Mesenchymal stem cell (in vitro differentiated cells and primary cell): ENCODE measurements around the gene PEF1.

ENCODE experiments used
- DNase-seq: peaks from one replicate; pipeline ENCODE4 v3.0.0-alpha.2; 2013
- H2AFZ ChIP-seq: one replicate; pipeline ENCODE4 v1.6.1; 2013; ENCODE audit warnings: low read depth, mild to moderate bottlenecking, control low read depth, inconsistent platforms, low read length, moderate library complexity
- H2AK5ac ChIP-seq: 2 replicates; pipeline ENCODE4 v1.6.1; 2013; ENCODE audit warnings: low read length, moderate library complexity, mild to moderate bottlenecking, inconsistent platforms; ENCODE audit not compliant: severe bottlenecking
- H2BK120ac ChIP-seq: one replicate; pipeline ENCODE4 v1.6.1; 2013; ENCODE audit warnings: low read depth, mild to moderate bottlenecking, inconsistent platforms, low read length, moderate library complexity
- H2BK12ac ChIP-seq, 2 experiments: one replicate each; pipeline ENCODE4 v1.6.1; 2013; ENCODE audit warnings: inconsistent platforms in 2 of 2, low read length in 2 of 2, mild to moderate bottlenecking in 2 of 2, moderate library complexity in 2 of 2, control low read depth in 1 of 2
- H2BK15ac ChIP-seq: one replicate; pipeline ENCODE4 v1.6.1; 2013; ENCODE audit warnings: mild to moderate bottlenecking, low read depth, inconsistent platforms; ENCODE audit not compliant: poor library complexity, severe bottlenecking
- H2BK5ac ChIP-seq: 2 replicates; pipeline ENCODE4 v1.6.1; 2013; ENCODE audit warnings: low read depth, mild to moderate bottlenecking, low read length, control low read depth, inconsistent platforms; ENCODE audit not compliant: poor library complexity, severe bottlenecking
- H3K14ac ChIP-seq, 2 experiments: one replicate each; pipeline ENCODE4 v1.6.1; 2013; ENCODE audit warnings: inconsistent platforms in 2 of 2, low read length in 2 of 2, control low read depth in 1 of 2, mild to moderate bottlenecking in 1 of 2, moderate library complexity in 1 of 2
- H3K18ac ChIP-seq, 2 experiments: one replicate each; pipeline ENCODE4 v1.6.1; 2013; ENCODE audit warnings: inconsistent platforms in 2 of 2, low read length in 2 of 2, control low read depth in 1 of 2, low read depth in 1 of 2, mild to moderate bottlenecking in 1 of 2
- H3K23ac ChIP-seq, 2 experiments: one replicate each; pipeline ENCODE4 v1.6.1; 2013; ENCODE audit warnings: inconsistent platforms in 2 of 2, low read length in 2 of 2, mild to moderate bottlenecking in 2 of 2, moderate library complexity in 2 of 2, control low read depth in 1 of 2
- H3K27ac ChIP-seq: 2 replicates; pipeline ENCODE4 v1.5.1; 2013; ENCODE audit warnings: mild to moderate bottlenecking, moderate library complexity, low read length, control low read depth, inconsistent platforms; ENCODE audit not compliant: poor library complexity, severe bottlenecking
- H3K27me3 ChIP-seq, 2 experiments: 2 replicates each; pipeline versions ENCODE4 v1.6.1 to v1.7.0; 2013; ENCODE audit warnings: low read length in 2 of 2, mild to moderate bottlenecking in 2 of 2, moderate library complexity in 2 of 2, control low read depth in 1 of 2, inconsistent platforms in 1 of 2; ENCODE audit not compliant: control insufficient read depth in 1 of 2, insufficient read depth in 1 of 2
- H3K36me3 ChIP-seq, 2 experiments: 2 replicates each; pipeline versions ENCODE4 v1.6.1 to v1.7.0; 2013; ENCODE audit warnings: low read length in 2 of 2, control low read depth in 1 of 2, inconsistent platforms in 1 of 2, low read depth in 1 of 2, mild to moderate bottlenecking in 1 of 2; ENCODE audit not compliant: insufficient read depth in 2 of 2, control insufficient read depth in 1 of 2
- H3K4ac ChIP-seq, 2 experiments: one replicate each; pipeline ENCODE4 v1.6.1; 2013; ENCODE audit warnings: inconsistent platforms in 2 of 2, low read length in 2 of 2, mild to moderate bottlenecking in 2 of 2, moderate library complexity in 2 of 2, control low read depth in 1 of 2, low read depth in 1 of 2
- H3K4me1 ChIP-seq: 2 replicates; pipeline ENCODE4 v1.6.1; 2013; ENCODE audit warnings: low read depth, low read length, control low read depth; ENCODE audit not compliant: control insufficient read depth, insufficient read depth
- H3K4me2 ChIP-seq: 2 replicates; pipeline ENCODE4 v1.6.1; 2013; ENCODE audit warnings: low read length, mild to moderate bottlenecking, inconsistent platforms; ENCODE audit not compliant: poor library complexity, severe bottlenecking
- H3K4me3 ChIP-seq, 2 experiments: 2 replicates each; pipeline versions ENCODE4 v1.5.1 to v1.7.0; 2013; ENCODE audit warnings: low read length in 2 of 2, mild to moderate bottlenecking in 2 of 2, control low read depth in 1 of 2, low read depth in 1 of 2; ENCODE audit not compliant: insufficient read depth in 1 of 2
- H3K79me1 ChIP-seq: replicated peaks from 2 replicates; pipeline ENCODE4 v1.6.1; 2013; ENCODE audit warnings: mild to moderate bottlenecking, control low read depth, low read length, inconsistent platforms; ENCODE audit not compliant: poor library complexity, severe bottlenecking
- H3K9ac ChIP-seq: 2 replicates; pipeline ENCODE4 v1.7.0; 2013; ENCODE audit warnings: mild to moderate bottlenecking, low read length, moderate library complexity
- H3K9me3 ChIP-seq: 2 replicates; pipeline ENCODE4 v1.7.0; 2013; ENCODE audit warnings: mild to moderate bottlenecking, low read length; ENCODE audit not compliant: control insufficient read depth
- H4K8ac ChIP-seq: one replicate; pipeline ENCODE4 v1.6.1; 2013; ENCODE audit warnings: inconsistent platforms, mild to moderate bottlenecking, low read length, moderate library complexity
- H4K91ac ChIP-seq: one replicate; pipeline ENCODE4 v1.6.1; 2013; ENCODE audit warnings: mild to moderate bottlenecking, low read length, inconsistent platforms
- WGBS: methylation state at CpG from one replicate; pipeline ENCODE4 v1.1.7; 2013; ENCODE audit warnings: mixed read lengths; 5-methylcytosine and 5-hydroxymethylcytosine counted together

Gene PEF1

DNA sequence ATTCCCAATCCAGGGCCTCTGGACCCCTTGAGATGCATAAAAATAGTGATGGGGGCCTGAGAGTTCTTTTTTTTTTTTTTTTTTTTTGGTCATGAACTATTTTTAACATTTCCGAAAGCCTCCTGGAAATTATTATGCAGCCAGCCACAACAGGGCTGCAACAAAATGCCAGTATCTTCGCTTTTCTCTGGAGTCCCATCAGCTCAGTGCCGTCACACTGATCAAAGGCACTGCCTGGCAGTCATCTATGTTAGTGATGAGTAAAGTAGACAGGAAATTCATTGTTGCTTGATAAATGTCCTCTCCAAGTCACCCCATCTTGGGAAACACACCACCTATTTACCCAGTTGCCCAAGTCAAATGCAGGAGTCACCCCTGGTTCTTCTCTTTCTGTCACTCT is 15.2 kb upstream of the PEF1 start:
- Histone ChIP-seq H3K9me3 (no peaks in the 10 kb centered on the region), H2BK120ac (no peak overlapping the region), H3K14ac (no peak overlapping the region), H3K4me2 (no peak overlapping the region), H2AFZ (no peak overlapping the region), H3K4me1 (peaks cover 9% of the 10 kb centered on the region), H2BK12ac (no peak overlapping the region), H3K79me1 (no peaks in the 10 kb centered on the region), H2AK5ac (no peak overlapping the region), H3K27me3 (no peaks in the 10 kb centered on the region), H3K18ac (no peak overlapping the region), H3K4me3 (no peak overlapping the region), H3K4ac (no peak overlapping the region), H3K23ac (no peak overlapping the region), H4K8ac (no peak overlapping the region), H3K27ac (no peak overlapping the region), H3K9ac (no peak overlapping the region), H2BK15ac (no peak overlapping the region), H3K36me3 (peaks cover 40 to 72% of the 10 kb centered on the region in 2 experiments), H2BK5ac (no peak overlapping the region), H4K91ac (no peak overlapping the region)
- 100% methylated on average over 1 of the region's 3 CpGs for WGBS
- no peak for DNase-seq

DNA sequence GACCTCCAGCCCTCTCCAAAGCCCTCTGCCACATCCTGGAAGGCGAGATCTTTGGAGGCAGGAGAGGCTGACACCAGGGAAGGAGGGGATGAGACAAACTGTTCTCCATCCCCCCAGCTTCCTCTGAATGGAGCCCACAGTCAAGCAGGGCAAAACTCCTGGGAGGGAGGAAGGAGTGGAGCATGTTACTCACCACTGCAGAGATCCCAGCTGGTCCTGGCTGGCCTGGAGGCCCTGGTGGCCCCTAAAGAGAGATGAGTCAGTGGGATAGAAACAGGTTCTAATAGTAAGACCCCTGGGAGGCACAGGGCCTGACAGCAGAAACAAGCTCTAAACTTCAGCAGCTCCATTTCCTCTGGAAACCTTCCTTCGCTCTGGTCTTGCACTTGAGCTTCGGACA is 14.0 kb upstream of the PEF1 start:
- Histone ChIP-seq H2BK15ac (no peak overlapping the region), H2AK5ac (no peak overlapping the region), H3K9me3 (no peaks in the 10 kb centered on the region), H2BK120ac (no peak overlapping the region), H3K4me1 (peaks cover 9% of the 10 kb centered on the region), H3K4me3 (peak overlapping the region in 1 of 2 experiments; percentile 52), H3K27me3 (no peaks in the 10 kb centered on the region), H2BK5ac (no peak overlapping the region), H2AFZ (no peak overlapping the region), H3K23ac (no peak overlapping the region), H2BK12ac (no peak overlapping the region), H3K18ac (peak overlapping the region in 1 of 2 experiments; percentile 32), H3K36me3 (peaks cover 41 to 78% of the 10 kb centered on the region in 2 experiments), H4K8ac (no peak overlapping the region), H3K4me2 (no peak overlapping the region), H3K79me1 (no peaks in the 10 kb centered on the region), H3K4ac (no peak overlapping the region), H3K27ac (no peak overlapping the region), H4K91ac (no peak overlapping the region), H3K14ac (no peak overlapping the region), H3K9ac (peak overlapping the region; percentile 30)
- peak; percentile 55 for DNase-seq
- 100% methylated on average over 2 of the region's 3 CpGs for WGBS

GRCh38 chr1:31657972-31658510 is 13.4 kb upstream of the PEF1 start:
- Histone ChIP-seq H3K4ac (no peak overlapping the region), H3K14ac (no peak overlapping the region), H3K36me3 (peaks cover 45 to 78% of the 10 kb centered on the region in 2 experiments), H3K18ac (no peak overlapping the region), H3K4me1 (peaks cover 9% of the 10 kb centered on the region), H2BK120ac (no peak overlapping the region), H4K91ac (peak overlapping the region; percentile 34), H3K4me3 (no peak overlapping the region), H2BK15ac (no peak overlapping the region), H3K23ac (no peak overlapping the region), H3K9me3 (no peaks in the 10 kb centered on the region), H3K27ac (no peak overlapping the region), H2AK5ac (no peak overlapping the region), H2BK12ac (no peak overlapping the region), H2BK5ac (no peak overlapping the region), H4K8ac (no peak overlapping the region), H3K79me1 (no peaks in the 10 kb centered on the region), H3K4me2 (no peak overlapping the region), H3K27me3 (no peaks in the 10 kb centered on the region), H2AFZ (no peak overlapping the region), H3K9ac (peak overlapping the region; percentile 30)
- 97% methylated on average over 9 of the region's 12 CpGs for WGBS
- DNase-seq: no peak

GRCh38 chr1:31657020-31657804 is 12.5 kb upstream of the PEF1 start:
- Histone ChIP-seq H3K23ac (no peak overlapping the region), H3K4me2 (no peak overlapping the region), H4K8ac (no peak overlapping the region), H3K4ac (no peak overlapping the region), H2BK120ac (no peak overlapping the region), H3K18ac (no peak overlapping the region), H3K27me3 (no peaks in the 10 kb centered on the region), H3K36me3 (peaks cover 43 to 85% of the 10 kb centered on the region in 2 experiments), H3K14ac (no peak overlapping the region), H2BK15ac (no peak overlapping the region), H3K79me1 (no peaks in the 10 kb centered on the region), H2BK12ac (no peak overlapping the region), H3K9ac (no peak overlapping the region), H4K91ac (no peak overlapping the region), H2AFZ (no peak overlapping the region), H3K9me3 (no peaks in the 10 kb centered on the region), H3K27ac (no peak overlapping the region), H3K4me1 (peaks cover 9% of the 10 kb centered on the region), H2AK5ac (no peak overlapping the region), H3K4me3 (peak overlapping the region in 1 of 2 experiments; percentile 2), H2BK5ac (no peak overlapping the region)
- no peak for DNase-seq
- WGBS: 89% methylated on average over 14 of the region's 14 CpGs
